H1 (cell line): ENCODE measurements around the gene CD59. TPM values are rescaled to one million over a fixed set of nuclear protein-coding genes. Genes with fewer than 3 reads are reported as not detected.

Experiments used
- CTCF ChIA-PET: fragments of 300-600 bp; sonication (Branson Sonifier 250); formaldehyde crosslinking; loops from one replicate; lab custom pipeline; 2021; ENCODE audit not compliant: partially characterized antibody; lab: Charles Lee
- POLR2A ChIA-PET: fragments of 300-600 bp; sonication (Branson Sonifier 250); formaldehyde crosslinking; loops from one replicate; lab custom pipeline; 2021; ENCODE audit warnings: inconsistent platforms; ENCODE audit not compliant: partially characterized antibody; lab: Charles Lee
- DNase-seq, 2 experiments: peaks; one replicate each; pipeline versions ENCODE4 v3.0.0 to v3.0.0-alpha.2; 2010 to 2022; ENCODE audit warnings: low spot score in 2 of 2, low read depth in 1 of 2, mixed read lengths in 1 of 2
- FAIRE-seq: peaks from 2 replicates; lab custom pipeline; 2011; peaks lifted over from hg19 to GRCh38; lab: Jason Lieb, UNC
- H2AFZ ChIP-seq: 2 replicates; pipeline ENCODE4 v1.8.1; 2012; ENCODE audit warnings: low read length, inconsistent platforms
- H2AK5ac ChIP-seq: 2 replicates; pipeline ENCODE4 v1.6.1; 2013; ENCODE audit warnings: low read depth, low read length
- H2BK120ac ChIP-seq: replicated peaks from 2 replicates; pipeline ENCODE3; 2013; ENCODE audit warnings: low read depth, low read length, inconsistent platforms
- H2BK12ac ChIP-seq: 2 replicates; pipeline ENCODE4 v1.6.1; 2013; ENCODE audit warnings: low read depth, low read length
- H2BK15ac ChIP-seq: 2 replicates; pipeline ENCODE4 v1.6.1; 2013; ENCODE audit warnings: low read length
- H2BK20ac ChIP-seq: 2 replicates; pipeline ENCODE4 v1.6.1; 2013; ENCODE audit warnings: low read length
- H2BK5ac ChIP-seq: 2 replicates; pipeline ENCODE4 v1.6.1; 2013; ENCODE audit warnings: low read depth, low read length
- H3K14ac ChIP-seq: 2 replicates; pipeline ENCODE4 v1.6.1; 2013; ENCODE audit warnings: inconsistent platforms; ENCODE audit not compliant: insufficient read length
- H3K18ac ChIP-seq: 2 replicates; pipeline ENCODE4 v1.6.1; 2013; ENCODE audit warnings: low read length; ENCODE audit errors: extremely low read depth
- H3K23ac ChIP-seq: 2 replicates; pipeline ENCODE4 v1.6.1; 2013; ENCODE audit warnings: inconsistent platforms; ENCODE audit not compliant: insufficient read length
- H3K23me2 ChIP-seq: 2 replicates; pipeline ENCODE4 v1.6.1; 2013; ENCODE audit warnings: low read depth, low read length
- H3K27ac ChIP-seq: 2 replicates; pipeline ENCODE4 v1.6.1; 2011; ENCODE audit warnings: low read depth, low read length, inconsistent platforms
- H3K27me3 ChIP-seq, 4 experiments: replicated peaks in 1 of 4; 1 replicate in 1 of 4; 2 replicates in 3 of 4; pipeline versions ENCODE4 v1.6.1 to v1.8.1; 2011 to 2013; ENCODE audit warnings: low read length in 3 of 4, mild to moderate bottlenecking in 3 of 4, inconsistent platforms in 2 of 4, mixed read lengths in 2 of 4, moderate library complexity in 1 of 4; ENCODE audit not compliant: control insufficient read depth in 3 of 4, insufficient read depth in 3 of 4; ENCODE audit errors: extremely low read depth in 1 of 4
- H3K36me3 ChIP-seq, 4 experiments: 2 replicates each; pipeline versions ENCODE4 v1.6.1 to v1.8.1; 2011 to 2013; ENCODE audit warnings: mild to moderate bottlenecking in 4 of 4, low read length in 3 of 4, moderate library complexity in 2 of 4, control low read depth in 1 of 4, inconsistent platforms in 1 of 4; ENCODE audit not compliant: insufficient read depth in 4 of 4, control insufficient read depth in 2 of 4
- H3K4ac ChIP-seq: replicated peaks from 2 replicates; pipeline ENCODE3; 2013; ENCODE audit warnings: low read length, low read depth, mixed read lengths, inconsistent platforms; ENCODE audit not compliant: insufficient read length
- H3K4me1 ChIP-seq, 4 experiments: replicated peaks in 1 of 4; 1 replicate in 1 of 4; 2 replicates in 3 of 4; pipeline versions ENCODE4 v1.6.1 to v1.8.1; 2011 to 2013; ENCODE audit warnings: low read length in 3 of 4, inconsistent platforms in 2 of 4, mixed read lengths in 1 of 4; ENCODE audit not compliant: insufficient read depth in 4 of 4, control insufficient read depth in 3 of 4
- H3K4me2 ChIP-seq, 2 experiments: 2 replicates each; pipeline versions ENCODE4 v1.6.1 to v1.8.1; 2011 to 2013; ENCODE audit warnings: low read depth in 2 of 2, low read length in 2 of 2, control low read depth in 1 of 2, inconsistent platforms in 1 of 2, mild to moderate bottlenecking in 1 of 2; ENCODE audit not compliant: insufficient read depth in 1 of 2
- H3K4me3 ChIP-seq, 4 experiments: fragments of 200-600, 300-600 bp in 1 of 4; sonication (generic), shearing (Covaris generic), sonication (Bioruptor Twin) in 1 of 4; 2 replicates each; pipeline versions ENCODE4 v1.5.1 to v1.8.1; 2011 to 2016; ENCODE audit warnings: low read length in 4 of 4, low read depth in 3 of 4, control low read depth in 2 of 4, inconsistent platforms in 2 of 4, mild to moderate bottlenecking in 2 of 4, mixed read lengths in 1 of 4, moderate library complexity in 1 of 4; ENCODE audit not compliant: insufficient read depth in 2 of 4; ENCODE audit errors: extremely low read depth in 1 of 4
- H3K56ac ChIP-seq: replicated peaks from 2 replicates; pipeline ENCODE3; 2013; ENCODE audit warnings: low read depth, mild to moderate bottlenecking, mixed read lengths, low read length, inconsistent platforms; ENCODE audit not compliant: insufficient read length
- H3K79me1 ChIP-seq: 2 replicates; pipeline ENCODE4 v1.6.1; 2013; ENCODE audit warnings: low read depth, low read length, control low read depth
- H3K79me2 ChIP-seq, 2 experiments: 2 replicates each; pipeline versions ENCODE4 v1.6.1 to v1.8.1; 2012 to 2013; ENCODE audit warnings: low read length in 2 of 2, mild to moderate bottlenecking in 2 of 2, inconsistent platforms in 1 of 2; ENCODE audit not compliant: insufficient read depth in 2 of 2, control insufficient read depth in 1 of 2
- H3K9ac ChIP-seq, 4 experiments: replicated peaks in 1 of 4; 1 replicate in 1 of 4; 2 replicates in 3 of 4; pipeline versions ENCODE4 v1.6.1 to v1.8.1; 2011 to 2013; ENCODE audit warnings: low read depth in 3 of 4, low read length in 3 of 4, control low read depth in 2 of 4, mild to moderate bottlenecking in 2 of 4, moderate library complexity in 2 of 4, inconsistent platforms in 1 of 4; ENCODE audit errors: extremely low read depth in 1 of 4
- H3K9me3 ChIP-seq, 2 experiments: 2 replicates each; pipeline versions ENCODE4 v1.6.1 to v1.8.1; 2012 to 2013; ENCODE audit warnings: mild to moderate bottlenecking in 2 of 2, moderate library complexity in 2 of 2, control low read depth in 1 of 2, inconsistent platforms in 1 of 2, low read depth in 1 of 2, low read length in 1 of 2, mixed read lengths in 1 of 2; ENCODE audit not compliant: insufficient read depth in 2 of 2
- H4K20me1 ChIP-seq, 2 experiments: replicated peaks in 1 of 2; 2 replicates each; pipeline versions ENCODE3 to v1.8.1; 2011 to 2013; ENCODE audit warnings: inconsistent platforms in 2 of 2, low read length in 2 of 2, mild to moderate bottlenecking in 1 of 2; ENCODE audit not compliant: insufficient read depth in 2 of 2, control insufficient read depth in 1 of 2
- H4K5ac ChIP-seq: 2 replicates; pipeline ENCODE4 v1.6.1; 2013; ENCODE audit warnings: low read length, low read depth, mixed read lengths, inconsistent platforms; ENCODE audit not compliant: insufficient read length
- H4K8ac ChIP-seq: 2 replicates; pipeline ENCODE4 v1.8.0; 2013; ENCODE audit warnings: mild to moderate bottlenecking, moderate library complexity, low read length, inconsistent platforms; ENCODE audit not compliant: insufficient read depth; ENCODE audit errors: extremely low read depth
- H4K91ac ChIP-seq: replicated peaks from 2 replicates; pipeline ENCODE3; 2013; ENCODE audit warnings: low read length, mixed read lengths, inconsistent platforms; ENCODE audit not compliant: insufficient read length
- CEBPB ChIP-seq: IDR thresholded peaks from 2 replicates; pipeline ENCODE4 v1.6.1; 2012; ENCODE audit warnings: low read depth, low read length
- EZH2 ChIP-seq: fragments of 200-600 bp; sonication (generic); IDR thresholded peaks from 2 replicates; pipeline ENCODE4 v1.7.1; 2012; ENCODE audit warnings: low read depth, mild to moderate bottlenecking, moderate library complexity, low read length, inconsistent platforms; ENCODE audit not compliant: severe bottlenecking
- HDAC2 ChIP-seq, 2 experiments: fragments of 300-600 bp in 1 of 2; sonication (generic) in 1 of 2; IDR thresholded peaks; 2 replicates each; pipeline ENCODE4 v1.6.1; 2011 to 2012; ENCODE audit warnings: low read depth in 2 of 2, low read length in 2 of 2, mild to moderate bottlenecking in 2 of 2, moderate library complexity in 2 of 2, borderline replicate concordance in 1 of 2, inconsistent platforms in 1 of 2
- POLR2AphosphoS5 ChIP-seq: IDR thresholded peaks from 2 replicates; pipeline ENCODE4 v1.6.1; 2011; ENCODE audit warnings: low read depth, low read length
- POU5F1 ChIP-seq: IDR thresholded peaks from 2 replicates; pipeline ENCODE4 v1.6.1; 2011; ENCODE audit warnings: low read depth, mild to moderate bottlenecking, low read length, moderate library complexity
- RBBP5 ChIP-seq: IDR thresholded peaks from 2 replicates; pipeline ENCODE4 v1.7.1; 2012; ENCODE audit warnings: low read depth, mild to moderate bottlenecking, inconsistent platforms, low read length, moderate library complexity, borderline replicate concordance
- SIN3A ChIP-seq, 2 experiments: IDR thresholded peaks in 1 of 2; conservative IDR thresholded peaks in 1 of 2; 2 replicates each; pipeline ENCODE4 v1.6.1; 2011 to 2012; ENCODE audit warnings: low read length in 2 of 2, improper control_type of control experiment in 1 of 2, low read depth in 1 of 2, mild to moderate bottlenecking in 1 of 2
- TAF7 ChIP-seq: optimal IDR thresholded peaks from 2 replicates; pipeline ENCODE3; 2011; ENCODE audit warnings: low read depth, mild to moderate bottlenecking, inconsistent platforms, low read length, moderate library complexity, borderline replicate concordance
- USF2 ChIP-seq: IDR thresholded peaks from 2 replicates; pipeline ENCODE4 v1.6.1; 2011; ENCODE audit warnings: low read length, improper control_type of control experiment
- WGBS, 2 experiments: shearing (Covaris generic) in 1 of 2; methylation state at CpG; one replicate each; pipeline versions ENCODE4 v1.1.6 to v1.1.7; 2013 to 2015; ENCODE audit warnings: low lambda C conversion rate in 2 of 2, mixed read lengths in 2 of 2, inconsistent platforms in 1 of 2, low coverage in 1 of 2, missing lambda C conversion rate in 1 of 2; ENCODE audit not compliant: insufficient replicate concordance in 2 of 2, insufficient coverage in 1 of 2, insufficient read length in 1 of 2; ENCODE audit errors: extremely low coverage in 1 of 2, missing lambda C conversion rate in 1 of 2; 5-methylcytosine and 5-hydroxymethylcytosine counted together
- polyA plus RNA-seq, 7 experiments: library from polyadenylated mRNA; depleted of rRNA in 3 of 7; stranded (reverse) in 5 of 7; unstranded in 2 of 7; fragments of >200 nt in 5 of 7; fragments of 200-250 nt in 2 of 7; gene quantifications; 1 replicate in 5 of 7; 2 replicates in 1 of 7; 4 replicates in 1 of 7; pipeline versions ENCODE4 v1.2.1 to v1.2.3, GENCODE V29; 2011 to 2013; ENCODE audit warnings: missing spikeins in 2 of 7, mixed read lengths in 2 of 7
- total RNA-seq: library from RNA; stranded (reverse); fragmentation: NEBNext Ultra II Directional; extraction: Animal tissue kit (Norgen Biotek cat#: 25700); gene quantifications from 2 replicates; pipeline ENCODE4 v1.2.1, GENCODE V29; 2021

CD59 gene
- total and polyA plus RNA-seq, 2 of the 8 experiments (the other 6 are each of a cell fraction or from before 2014, with no cell fraction given), result 63.1 to 90.3 TPM

- Histone ChIP-seq H2BK120ac (no peak overlapping the region), H3K56ac (no peak overlapping the region), H2BK12ac (no peak overlapping the region), H3K36me3 (peaks cover 6 to 23% (median 16%) of the 10 kb centered on the region in 4 experiments; a peak in 6 of 8 replicates), H3K4me2 (no peak overlapping the region), H2BK5ac (no peak overlapping the region), H3K4me3 (no peak overlapping the region), H3K23ac (no peak overlapping the region), H4K5ac (no peak overlapping the region), H3K79me2 (no peaks in the 10 kb centered on the region), H3K27ac (no peak overlapping the region), H2AFZ (no peak overlapping the region), H4K91ac (no peak overlapping the region), H2BK20ac (no peak overlapping the region), H3K18ac (no peak overlapping the region), H4K20me1 (peaks cover 0 to 2% of the 10 kb centered on the region in 2 experiments), H3K14ac (no peak overlapping the region), H2BK15ac (no peak overlapping the region), H4K8ac (no peak overlapping the region), H3K4ac (no peak overlapping the region), H2AK5ac (no peak overlapping the region), H3K4me1 (peaks cover 0 to 3% (median 0%) of the 10 kb centered on the region in 4 experiments; a peak in 2 of 7 replicates), H3K23me2 (no peaks in the 10 kb centered on the region), H3K79me1 (no peaks in the 10 kb centered on the region), H3K27me3 (no peaks in the 10 kb centered on the region), H3K9me3 (no peaks in the 10 kb centered on the region), H3K9ac (no peak overlapping the region)
- DNase-seq, result no peak
- POLR2A ChIA-PET, result interaction anchor here (2.3 kb wide), 1 partner anchor 8 kb away, joined by 4 read pairs; no protein-coding TSS in a partner anchor
- TF ChIP-seq RBBP5 (no peak), USF2 (no peak), TAF7 (no peak), EZH2 (no peak), POU5F1 (no peak), HDAC2 (IDR thresholded peaks at IDR 0.05; ENCODE audit: borderline replicate concordance in 1 of 2, low read depth in 2 of 2, low read length in 2 of 2) (no peak), SIN3A (conservative IDR thresholded peaks at IDR 0.05 in 1 of 2, IDR thresholded peaks at IDR 0.05 in 1 of 2; ENCODE audit: low read depth in 1 of 2, low read length in 2 of 2) (no peak), CEBPB (no peak), POLR2AphosphoS5 (no peak)
- CTCF ChIA-PET, result interaction anchor here (0.9 kb wide), 1 partner anchor 194 kb away, joined by 3 read pairs; no protein-coding TSS in a partner anchor
- FAIRE-seq, result no peak
- 94% methylated on average over 3 of the region's 3 CpGs; no CpG with 5 or more reads in 1 of the 2 experiments for WGBS, 2 experiments
Measured at GRCh38 chr11:33709466-33709865, 26.8 kb downstream of the CD59 start.
